Progenitor cell of endocrine pancreas (in vitro differentiated cells): ENCODE results near the gene ENTPD6. TPM values are rescaled to one million over a fixed set of nuclear protein-coding genes. Genes with fewer than 3 reads are reported as not detected.
"Not testable (repeated sequence)": the region's sequence is repeated elsewhere in the genome, so short reads cannot be mapped to it uniquely, and the experiment has no call there.

Experiments
- DNase-seq: peaks from one replicate; pipeline ENCODE4 v3.0.0; 2021; ENCODE audit warnings: low spot score; ENCODE audit not compliant: unreplicated experiment
- H3K27ac Mint-ChIP-seq: 2 replicates; pipeline ENCODE4 v1.8.0; 2021; ENCODE audit warnings: mild to moderate bottlenecking, moderate library complexity, mixed read lengths
- H3K27me3 Mint-ChIP-seq: 2 replicates; pipeline ENCODE4 v1.8.0; 2021; ENCODE audit warnings: mixed read lengths
- H3K36me3 Mint-ChIP-seq: 2 replicates; pipeline ENCODE4 v1.8.0; 2022; ENCODE audit warnings: mixed read lengths; ENCODE audit not compliant: insufficient read depth
- H3K4me1 Mint-ChIP-seq: 2 replicates; pipeline ENCODE4 v1.8.0; 2021; ENCODE audit warnings: low read depth, mixed read lengths
- H3K4me3 Mint-ChIP-seq: 2 replicates; pipeline ENCODE4 v1.8.0; 2021; ENCODE audit warnings: low read depth, mild to moderate bottlenecking, moderate library complexity, mixed read lengths
- H3K9me3 Mint-ChIP-seq: 2 replicates; pipeline ENCODE4 v1.8.0; 2021; ENCODE audit warnings: low read depth, mixed read lengths
- total RNA-seq: library from RNA; stranded (reverse); gene quantifications from 2 replicates; pipeline ENCODE4 v1.2.1, GENCODE V29; 2021
- TF ChIP-seq, protein P1 (sequence below): fragments of 200-600 bp; sonication (generic); IDR thresholded peaks from one replicate; pipeline ENCODE4 v1.5.0; 2021; ENCODE audit warnings: antibody characterized with exemption, mild to moderate bottlenecking; ENCODE audit not compliant: unreplicated experiment

ENTPD6 gene
- total RNA-seq, 1 donor from 2014 or later = 85.1 TPM

DNA sequence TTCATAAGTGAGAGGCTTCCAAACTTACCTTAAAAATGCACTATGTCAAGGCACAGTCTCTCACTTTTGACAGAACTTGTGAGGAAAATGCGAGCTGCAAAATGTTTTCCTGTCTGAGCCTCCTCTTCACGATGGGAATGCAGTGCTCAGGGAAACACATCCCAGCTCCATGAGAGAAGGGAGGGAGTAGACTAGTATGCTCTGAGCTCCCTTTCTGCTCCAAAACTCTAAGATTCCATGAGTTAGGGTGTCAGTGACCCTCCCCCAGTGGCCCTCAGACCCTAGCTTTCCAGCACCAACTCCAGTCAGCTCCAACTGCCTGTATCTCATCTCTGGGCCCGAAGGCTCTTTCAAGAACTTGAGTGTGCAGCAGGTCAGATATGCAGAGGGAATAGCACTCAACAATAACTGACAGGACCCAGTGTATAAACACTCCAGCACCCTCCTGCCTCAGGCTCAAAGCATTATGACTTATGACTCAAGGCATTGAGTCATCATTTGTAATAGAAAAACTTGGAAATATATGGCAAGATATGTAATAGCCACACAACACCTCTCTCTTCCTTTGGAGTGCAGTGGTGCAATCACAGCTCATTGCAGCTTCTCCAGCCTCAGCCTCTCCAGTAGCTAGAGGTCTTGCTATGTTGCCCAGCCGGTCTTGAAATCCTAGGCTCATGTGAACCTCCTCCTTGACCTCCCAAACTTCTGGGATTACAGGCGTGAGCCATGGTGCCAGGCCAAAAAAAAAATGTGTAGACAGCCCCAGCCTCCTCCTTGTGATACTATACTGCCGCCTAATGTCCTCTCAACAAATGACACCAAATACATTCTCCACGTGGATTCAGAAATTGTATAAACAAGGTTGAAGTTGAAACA, 16.7 kb upstream of the ENTPD6 start:
- H3K27ac Mint-ChIP-seq = no peak overlapping the region
- H3K4me3 Mint-ChIP-seq = no peak overlapping the region
- H3K27me3 Mint-ChIP-seq = peaks cover 13% of the 10 kb centered on the region
- H3K4me1 Mint-ChIP-seq = no peaks in the 10 kb centered on the region
- TF ChIP-seq, protein P1, sequence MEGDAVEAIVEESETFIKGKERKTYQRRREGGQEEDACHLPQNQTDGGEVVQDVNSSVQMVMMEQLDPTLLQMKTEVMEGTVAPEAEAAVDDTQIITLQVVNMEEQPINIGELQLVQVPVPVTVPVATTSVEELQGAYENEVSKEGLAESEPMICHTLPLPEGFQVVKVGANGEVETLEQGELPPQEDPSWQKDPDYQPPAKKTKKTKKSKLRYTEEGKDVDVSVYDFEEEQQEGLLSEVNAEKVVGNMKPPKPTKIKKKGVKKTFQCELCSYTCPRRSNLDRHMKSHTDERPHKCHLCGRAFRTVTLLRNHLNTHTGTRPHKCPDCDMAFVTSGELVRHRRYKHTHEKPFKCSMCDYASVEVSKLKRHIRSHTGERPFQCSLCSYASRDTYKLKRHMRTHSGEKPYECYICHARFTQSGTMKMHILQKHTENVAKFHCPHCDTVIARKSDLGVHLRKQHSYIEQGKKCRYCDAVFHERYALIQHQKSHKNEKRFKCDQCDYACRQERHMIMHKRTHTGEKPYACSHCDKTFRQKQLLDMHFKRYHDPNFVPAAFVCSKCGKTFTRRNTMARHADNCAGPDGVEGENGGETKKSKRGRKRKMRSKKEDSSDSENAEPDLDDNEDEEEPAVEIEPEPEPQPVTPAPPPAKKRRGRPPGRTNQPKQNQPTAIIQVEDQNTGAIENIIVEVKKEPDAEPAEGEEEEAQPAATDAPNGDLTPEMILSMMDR = peak; percentile 67
- DNase-seq = no peak
- no peaks in the 10 kb centered on the region for H3K36me3 Mint-ChIP-seq
- peaks cover 10% of the 10 kb centered on the region for H3K9me3 Mint-ChIP-seq

DNA sequence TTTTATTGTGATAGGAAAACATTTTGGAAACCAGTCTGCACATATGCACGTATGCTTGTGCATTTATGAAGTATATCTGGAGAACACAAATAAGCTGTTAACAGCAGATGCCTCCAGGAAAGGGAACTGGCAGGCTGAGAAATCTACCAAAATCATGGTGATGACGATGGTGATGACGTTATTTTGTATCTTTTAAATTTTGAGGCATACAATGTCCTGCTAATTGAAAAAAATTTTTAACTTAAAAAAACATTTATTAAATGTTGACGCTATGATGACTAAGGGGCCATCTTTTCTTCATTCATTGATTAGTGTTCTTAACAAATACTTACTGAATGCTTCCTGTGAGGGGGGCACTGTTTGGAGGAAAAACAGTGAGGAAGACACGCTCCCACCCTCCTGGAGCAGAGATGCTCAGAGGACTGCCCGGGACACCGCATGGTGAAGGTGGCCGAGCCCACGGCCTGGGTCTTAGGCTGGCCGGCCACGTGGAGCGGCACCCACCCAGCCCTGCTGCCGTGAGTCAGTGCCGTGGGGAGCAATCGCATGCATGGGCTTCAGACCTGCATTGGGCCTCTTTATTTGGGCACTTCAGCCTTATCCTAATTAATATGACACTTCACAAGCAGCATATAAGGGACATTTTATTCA, 15.9 kb upstream of the ENTPD6 start:
- no peaks in the 10 kb centered on the region for H3K4me1 Mint-ChIP-seq
- no peak overlapping the region for H3K4me3 Mint-ChIP-seq
- TF ChIP-seq, protein P1 = no peak
- peaks cover 13% of the 10 kb centered on the region for H3K27me3 Mint-ChIP-seq
- H3K27ac Mint-ChIP-seq = no peak overlapping the region
- no peaks in the 10 kb centered on the region for H3K36me3 Mint-ChIP-seq
- no peak for DNase-seq
- peaks cover 11% of the 10 kb centered on the region for H3K9me3 Mint-ChIP-seq

DNA sequence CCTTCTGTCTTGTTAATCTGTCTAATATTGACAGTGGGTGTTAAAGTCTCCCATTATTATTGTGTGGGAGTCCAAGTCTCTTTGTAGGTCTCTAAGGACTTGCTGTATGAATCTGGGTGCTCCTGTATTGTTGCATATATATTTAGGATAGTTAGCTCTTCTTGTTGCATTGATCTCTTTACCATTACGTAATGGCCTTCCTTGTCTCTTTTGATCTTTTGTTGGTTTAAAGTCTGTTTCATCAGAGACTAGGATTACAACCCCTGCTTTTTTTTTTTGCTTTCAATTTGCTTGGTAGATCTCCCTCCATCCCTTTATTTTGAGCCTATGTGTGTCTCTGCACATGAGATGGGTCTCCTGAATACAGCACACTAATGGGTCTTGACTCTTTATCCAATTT, 11.1 kb upstream of the ENTPD6 start:
- not testable (repeated sequence) for H3K27ac Mint-ChIP-seq, DNase-seq, H3K4me1 Mint-ChIP-seq, H3K36me3 Mint-ChIP-seq, H3K27me3 Mint-ChIP-seq, H3K4me3 Mint-ChIP-seq
- H3K9me3 Mint-ChIP-seq = peaks cover 17% of the 10 kb centered on the region

DNA sequence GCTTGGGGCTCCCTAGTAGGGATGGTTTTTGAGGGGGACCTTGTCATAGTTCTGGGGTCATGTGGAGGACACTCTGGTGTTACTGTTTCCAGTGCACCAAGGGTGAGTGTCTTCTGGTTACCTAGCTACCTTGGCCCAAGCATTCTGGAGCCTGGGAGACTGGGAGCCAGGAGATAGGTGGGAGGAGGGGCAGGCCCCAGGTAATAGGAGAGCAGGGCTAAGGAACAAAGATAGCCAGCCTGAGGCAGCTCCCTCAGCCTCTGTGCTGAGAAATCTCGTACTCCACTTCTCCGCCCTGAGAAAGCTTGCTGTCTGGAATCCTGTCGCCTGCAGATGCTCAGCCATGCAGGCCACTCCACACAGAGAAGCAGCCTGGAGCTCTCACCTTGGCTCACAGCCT, 8.3 kb upstream of the ENTPD6 start:
- Mint-ChIP-seq H3K4me1 (no peaks in the 10 kb centered on the region), H3K27ac (no peak overlapping the region), H3K9me3 (peaks cover 15% of the 10 kb centered on the region), H3K27me3 (peaks cover 17% of the 10 kb centered on the region), H3K4me3 (no peak overlapping the region), H3K36me3 (peaks cover 2% of the 10 kb centered on the region)
- DNase-seq = no peak
- TF ChIP-seq, protein P1 = no peak

DNA sequence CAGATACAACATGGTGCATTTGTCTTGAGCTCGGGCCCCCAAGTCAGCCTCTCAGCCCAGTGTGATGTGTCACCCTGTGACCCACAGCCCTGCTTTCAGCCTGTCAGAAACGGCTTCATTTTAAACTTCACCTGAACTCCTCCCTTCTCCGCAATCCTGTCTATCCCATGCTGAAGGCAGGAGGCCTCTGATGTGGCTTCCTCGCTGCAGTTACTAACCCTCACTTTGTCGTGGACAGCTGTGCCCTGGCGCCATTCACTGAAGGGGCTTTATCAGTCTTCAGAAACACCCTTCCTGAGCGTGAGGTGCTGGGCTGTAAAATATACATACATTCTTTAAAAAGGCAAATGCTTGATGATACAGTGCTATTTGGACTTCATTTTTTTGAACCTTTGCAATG, 7.9 kb upstream of the ENTPD6 start:
- H3K9me3 Mint-ChIP-seq = peaks cover 12% of the 10 kb centered on the region
- TF ChIP-seq, protein P1 = no peak
- H3K27me3 Mint-ChIP-seq = peaks cover 18% of the 10 kb centered on the region

More for the DNA sequence above, 7.9 kb upstream of the ENTPD6 start:
- peaks cover 2% of the 10 kb centered on the region for H3K36me3 Mint-ChIP-seq
- DNase-seq = no peak
- H3K4me3 Mint-ChIP-seq = no peak overlapping the region
- H3K4me1 Mint-ChIP-seq = no peaks in the 10 kb centered on the region
- no peak overlapping the region for H3K27ac Mint-ChIP-seq
